ENCODE results near the gene KRT80.

- TF ChIP-seq POLR2AphosphoS5 (IDR thresholded peaks at IDR 0.05; ENCODE audit: low read depth), result no peak
- no peak for TF ChIP-seq EZH2phosphoT487 (IDR thresholded peaks at IDR 0.05; ENCODE audit: unreplicated experiment)
- peak; percentile 90 to 97 for TF ChIP-seq CTCF (conservative IDR thresholded peaks at IDR 0.05; ENCODE audit: low read depth in 2 of 2)
- TF ChIP-seq JUNB (IDR thresholded peaks at IDR 0.05; ENCODE audit: unreplicated experiment), result no peak
- TF ChIP-seq REST (IDR thresholded peaks at IDR 0.05; ENCODE audit: unreplicated experiment), result no peak
- TF ChIP-seq ZNF331 (CRISPR knock-in tag; IDR thresholded peaks at IDR 0.05; ENCODE audit: low read depth), result no peak
- TF ChIP-seq EZH2 (IDR thresholded peaks at IDR 0.05; ENCODE audit: low read depth, unreplicated experiment), result no peak
- no peak for TF ChIP-seq CREB1 (CRISPR knock-in tag; IDR thresholded peaks at IDR 0.05; ENCODE audit: low read depth)
- TF ChIP-seq ZNF114 (CRISPR knock-in tag; IDR thresholded peaks at IDR 0.05), result no peak
- no peak for TF ChIP-seq STAT1 (IDR thresholded peaks at IDR 0.05; ENCODE audit: unreplicated experiment)
- no peak for TF ChIP-seq NANOG (IDR thresholded peaks at IDR 0.05; ENCODE audit: borderline replicate concordance)
- no peak for TF ChIP-seq ZNF462 (CRISPR knock-in tag; IDR thresholded peaks at IDR 0.05)
Measured at GRCh38 chr12:52213564-52214420, 22.0 kb upstream of the KRT80 start.

All from GM23338 (cell line).